PC-9 (cell line): ENCODE results near the gene GMDS.

Source experiments
- EZH2 ChIP-seq: fragments of 200-600 bp; sonication (generic); IDR thresholded peaks from 2 replicates; pipeline ENCODE4 v1.8.0; 2017; ENCODE audit warnings: antibody characterized with exemption, low read depth
- TF ChIP-seq, protein P1 (sequence below): fragments of 200-600 bp; sonication (generic); conservative IDR thresholded peaks from 2 replicates; pipeline ENCODE4 v1.6.1; 2017; ENCODE audit warnings: mixed run types, antibody characterized with exemption, mild to moderate bottlenecking, moderate library complexity

DNA sequence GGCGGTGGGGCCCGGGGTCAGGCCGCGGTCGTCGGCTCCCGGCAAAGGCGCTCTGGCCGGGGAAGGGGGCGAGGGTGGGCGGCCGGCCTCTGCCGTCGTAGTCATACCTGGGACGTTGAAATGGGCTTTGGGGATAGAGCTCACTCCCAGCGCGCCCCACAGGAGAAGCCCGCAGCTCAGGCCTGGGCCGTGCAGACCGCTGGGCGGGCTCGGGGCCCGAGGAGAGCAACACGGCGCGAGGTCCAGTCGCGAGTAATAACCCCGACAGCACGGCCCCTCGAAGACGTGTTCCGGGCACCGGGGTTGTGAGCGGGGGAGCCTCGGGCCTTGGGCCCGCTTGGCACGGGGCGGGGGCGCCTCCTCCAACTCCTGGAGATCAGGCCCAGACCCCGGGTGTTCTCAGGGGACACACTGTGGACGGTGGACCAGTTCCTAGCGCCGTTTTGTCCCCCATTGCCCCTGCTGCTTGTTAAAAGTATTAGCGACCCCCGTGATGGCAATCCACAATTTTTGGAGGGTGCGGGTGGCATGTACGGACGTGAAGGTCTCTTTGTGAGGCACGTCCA, 624.8 kb downstream of the GMDS start:
- no peak for TF ChIP-seq EZH2
- TF ChIP-seq, protein P1, sequence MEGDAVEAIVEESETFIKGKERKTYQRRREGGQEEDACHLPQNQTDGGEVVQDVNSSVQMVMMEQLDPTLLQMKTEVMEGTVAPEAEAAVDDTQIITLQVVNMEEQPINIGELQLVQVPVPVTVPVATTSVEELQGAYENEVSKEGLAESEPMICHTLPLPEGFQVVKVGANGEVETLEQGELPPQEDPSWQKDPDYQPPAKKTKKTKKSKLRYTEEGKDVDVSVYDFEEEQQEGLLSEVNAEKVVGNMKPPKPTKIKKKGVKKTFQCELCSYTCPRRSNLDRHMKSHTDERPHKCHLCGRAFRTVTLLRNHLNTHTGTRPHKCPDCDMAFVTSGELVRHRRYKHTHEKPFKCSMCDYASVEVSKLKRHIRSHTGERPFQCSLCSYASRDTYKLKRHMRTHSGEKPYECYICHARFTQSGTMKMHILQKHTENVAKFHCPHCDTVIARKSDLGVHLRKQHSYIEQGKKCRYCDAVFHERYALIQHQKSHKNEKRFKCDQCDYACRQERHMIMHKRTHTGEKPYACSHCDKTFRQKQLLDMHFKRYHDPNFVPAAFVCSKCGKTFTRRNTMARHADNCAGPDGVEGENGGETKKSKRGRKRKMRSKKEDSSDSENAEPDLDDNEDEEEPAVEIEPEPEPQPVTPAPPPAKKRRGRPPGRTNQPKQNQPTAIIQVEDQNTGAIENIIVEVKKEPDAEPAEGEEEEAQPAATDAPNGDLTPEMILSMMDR = no peak
